GM10266 (cell line): ENCODE data around the gene INPP5A.

ENCODE experiments used
- DNase-seq: peaks from one replicate; pipeline ENCODE4 v3.0.0; 2012; ENCODE audit errors: extremely low spot score
- TF ChIP-seq, protein P1 (sequence below): IDR thresholded peaks from 2 replicates; pipeline ENCODE4 v1.5.1; 2012; ENCODE audit warnings: mild to moderate bottlenecking, low read depth; ENCODE audit not compliant: control insufficient read depth, insufficient read depth; ENCODE audit errors: missing control alignments

The INPP5A gene

DNA sequence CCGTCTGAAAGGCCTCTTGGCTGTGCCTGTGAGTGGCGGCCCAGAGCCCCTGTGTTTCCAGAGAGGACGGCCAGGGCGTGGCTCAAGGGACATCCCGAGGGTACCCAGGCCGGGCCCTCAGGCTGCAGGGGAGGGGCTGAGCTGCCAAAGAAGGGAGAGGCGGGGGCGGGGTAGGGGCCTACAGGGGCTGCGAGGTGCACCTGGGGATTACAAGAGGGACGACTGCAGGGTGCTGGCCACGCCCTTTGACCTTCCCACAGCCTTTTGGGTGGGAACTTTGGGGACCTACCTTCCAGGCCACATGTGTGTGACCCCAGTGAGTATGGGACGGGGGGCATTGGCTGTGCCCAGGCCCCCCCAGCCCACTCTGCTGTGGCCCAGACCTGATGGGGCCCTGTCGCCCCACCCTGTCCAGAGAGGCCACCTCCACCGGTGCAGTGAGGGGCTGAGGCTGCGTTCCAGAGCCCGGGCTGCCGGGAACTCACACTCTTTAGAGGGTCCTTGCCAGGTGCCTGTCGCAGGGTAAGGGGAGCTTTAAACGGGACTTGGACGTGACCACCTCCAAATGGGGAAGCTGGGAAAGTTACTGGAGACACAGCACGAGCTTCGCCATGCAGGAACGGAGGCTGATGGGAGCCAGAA, 267.3 kb downstream of the INPP5A start:
- TF ChIP-seq, protein P1, sequence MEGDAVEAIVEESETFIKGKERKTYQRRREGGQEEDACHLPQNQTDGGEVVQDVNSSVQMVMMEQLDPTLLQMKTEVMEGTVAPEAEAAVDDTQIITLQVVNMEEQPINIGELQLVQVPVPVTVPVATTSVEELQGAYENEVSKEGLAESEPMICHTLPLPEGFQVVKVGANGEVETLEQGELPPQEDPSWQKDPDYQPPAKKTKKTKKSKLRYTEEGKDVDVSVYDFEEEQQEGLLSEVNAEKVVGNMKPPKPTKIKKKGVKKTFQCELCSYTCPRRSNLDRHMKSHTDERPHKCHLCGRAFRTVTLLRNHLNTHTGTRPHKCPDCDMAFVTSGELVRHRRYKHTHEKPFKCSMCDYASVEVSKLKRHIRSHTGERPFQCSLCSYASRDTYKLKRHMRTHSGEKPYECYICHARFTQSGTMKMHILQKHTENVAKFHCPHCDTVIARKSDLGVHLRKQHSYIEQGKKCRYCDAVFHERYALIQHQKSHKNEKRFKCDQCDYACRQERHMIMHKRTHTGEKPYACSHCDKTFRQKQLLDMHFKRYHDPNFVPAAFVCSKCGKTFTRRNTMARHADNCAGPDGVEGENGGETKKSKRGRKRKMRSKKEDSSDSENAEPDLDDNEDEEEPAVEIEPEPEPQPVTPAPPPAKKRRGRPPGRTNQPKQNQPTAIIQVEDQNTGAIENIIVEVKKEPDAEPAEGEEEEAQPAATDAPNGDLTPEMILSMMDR = no peak
- no peak for DNase-seq

DNA sequence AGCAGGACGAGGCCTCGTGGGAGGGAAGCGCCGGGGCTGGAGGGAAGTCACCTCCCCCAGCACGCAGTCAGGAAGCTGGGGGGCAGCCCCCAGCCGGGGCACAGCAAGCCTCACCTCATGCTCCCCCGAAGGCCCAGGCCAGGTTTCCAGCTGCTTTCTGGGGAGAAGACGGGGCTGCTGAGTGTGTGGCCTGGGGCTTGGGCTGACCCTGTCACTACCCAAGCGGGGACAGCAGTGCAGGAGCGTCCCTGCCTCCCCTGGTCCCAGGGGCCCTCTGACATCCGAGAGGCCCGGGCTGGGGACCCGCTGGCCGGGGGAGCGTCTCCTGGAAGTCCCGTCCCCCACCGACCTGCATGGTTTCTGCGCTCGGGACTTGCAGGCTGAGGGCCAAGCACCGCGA, 268.0 kb downstream of the INPP5A start:
- TF ChIP-seq, protein P1 = no peak
- no peak for DNase-seq

DNA sequence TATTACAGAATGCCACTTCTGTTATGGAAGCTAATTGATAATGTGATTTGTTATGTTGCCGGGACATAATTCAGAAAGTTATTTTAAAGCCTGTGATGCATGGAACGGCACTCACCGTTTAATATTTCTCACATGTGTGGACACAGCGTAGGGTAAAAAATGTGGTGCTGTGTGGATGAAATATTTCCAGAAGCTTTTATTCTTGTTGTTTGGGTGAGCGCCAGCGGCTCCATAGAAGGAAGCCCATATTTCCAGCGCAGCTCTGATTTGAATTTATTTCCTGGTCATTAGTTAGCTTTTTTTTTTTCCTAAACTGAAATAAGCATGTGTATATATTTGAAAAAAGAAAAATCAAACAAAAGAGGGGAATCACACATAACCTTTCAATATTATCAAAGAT, 268.5 kb downstream of the INPP5A start:
- TF ChIP-seq, protein P1 = no peak

DNA sequence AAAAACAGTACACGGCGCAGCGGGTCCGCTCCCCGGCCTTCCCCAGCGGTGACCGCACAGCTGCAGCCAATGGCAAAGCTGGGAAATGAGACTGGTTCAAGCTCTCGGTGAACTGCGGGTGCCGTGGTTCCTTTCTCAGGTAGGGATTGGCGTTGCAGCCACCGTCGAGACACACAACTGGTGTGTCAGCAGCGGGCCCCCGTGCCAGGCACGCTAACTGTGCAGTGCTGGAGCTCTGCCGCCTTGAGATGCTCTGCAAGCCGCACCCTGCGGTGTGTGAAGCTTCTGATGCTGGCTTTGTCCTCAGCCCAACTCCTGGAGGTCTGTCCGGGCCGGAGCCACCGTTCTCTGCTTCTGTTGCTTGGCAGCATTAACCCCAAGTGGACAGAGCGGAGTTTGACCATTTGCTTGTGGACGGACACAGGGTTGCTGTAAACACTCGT, 269.0 kb downstream of the INPP5A start:
- DNase-seq = no peak
- TF ChIP-seq, protein P1 = no peak

More for the DNA sequence above, 268.5 kb downstream of the INPP5A start:
- DNase-seq = no peak

DNA sequence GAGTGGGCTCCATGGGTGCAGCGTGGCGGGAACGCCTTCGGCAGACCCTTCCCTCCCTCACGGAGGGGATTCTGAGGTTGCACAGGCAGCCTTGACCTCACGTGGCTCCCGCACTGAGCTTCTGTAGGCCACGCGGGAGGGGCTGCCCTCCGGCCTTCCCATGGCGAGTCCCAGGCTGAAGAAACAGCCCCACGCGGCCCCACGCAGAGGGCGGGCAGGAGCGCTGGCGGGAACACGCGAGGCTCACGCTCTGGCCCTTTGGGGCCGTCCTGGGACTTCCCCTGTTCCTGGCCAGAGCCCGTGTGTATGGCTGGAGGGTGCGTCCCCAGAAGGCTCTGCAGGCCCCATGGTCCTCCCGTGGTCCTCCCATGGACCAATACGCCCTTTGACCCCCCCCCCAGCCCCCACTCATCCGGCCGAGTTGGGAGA, 270.0 kb downstream of the INPP5A start:
- TF ChIP-seq, protein P1 = no peak
- no peak for DNase-seq

DNA sequence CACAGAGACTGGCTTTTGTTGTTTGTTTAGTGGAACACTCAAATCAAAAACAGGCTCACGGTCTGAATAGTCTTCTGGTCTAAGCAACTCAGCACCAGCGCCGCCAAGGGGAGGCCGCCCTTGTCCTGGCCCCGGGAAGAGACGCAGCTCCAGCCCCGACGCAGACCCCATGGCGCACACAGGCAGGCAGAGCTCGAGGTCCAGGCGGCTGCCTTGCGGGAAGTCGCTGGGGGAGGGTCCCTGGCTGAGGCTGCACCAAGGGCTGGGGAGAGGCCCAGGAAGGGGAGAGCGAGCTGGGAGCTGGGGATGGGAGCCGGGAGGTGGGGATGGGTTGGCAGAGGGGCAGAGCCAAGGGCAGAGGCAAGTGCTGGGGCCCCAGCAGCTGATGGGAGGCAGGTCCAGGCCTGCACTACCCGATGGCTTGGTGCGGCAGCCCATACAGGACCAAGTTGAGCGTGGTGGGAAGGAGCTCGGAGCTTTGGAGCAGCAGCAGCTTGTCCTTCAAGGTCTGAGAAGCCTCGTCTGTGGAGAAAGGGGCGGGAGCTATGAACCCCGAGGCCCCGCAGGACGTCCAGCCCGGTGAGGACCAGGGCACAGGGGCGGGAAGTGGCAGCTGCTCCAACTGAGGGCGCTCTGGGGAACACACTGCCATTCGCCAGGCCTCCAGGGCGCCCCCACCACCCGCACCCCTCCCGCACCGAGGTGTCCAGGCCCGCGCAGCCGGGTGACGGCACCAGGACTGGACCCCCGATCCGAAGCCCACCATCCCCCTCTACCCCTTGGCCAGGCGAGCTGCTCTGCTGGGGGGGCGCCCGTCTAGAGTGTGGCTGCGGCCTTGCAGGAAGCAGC, 271.0 kb downstream of the INPP5A start:
- TF ChIP-seq, protein P1 = no peak
- no peak for DNase-seq
